HG03457 (cell line): ENCODE measurements around the gene HOXB6.

Experiments
- ATAC-seq: cut with Tn5 transposase; IDR thresholded peaks from one replicate; pipeline ENCODE4 v1.9.1; 2021; ENCODE audit warnings: moderate number of reproducible peaks; ENCODE audit not compliant: unreplicated experiment

The HOXB6 gene

DNA sequence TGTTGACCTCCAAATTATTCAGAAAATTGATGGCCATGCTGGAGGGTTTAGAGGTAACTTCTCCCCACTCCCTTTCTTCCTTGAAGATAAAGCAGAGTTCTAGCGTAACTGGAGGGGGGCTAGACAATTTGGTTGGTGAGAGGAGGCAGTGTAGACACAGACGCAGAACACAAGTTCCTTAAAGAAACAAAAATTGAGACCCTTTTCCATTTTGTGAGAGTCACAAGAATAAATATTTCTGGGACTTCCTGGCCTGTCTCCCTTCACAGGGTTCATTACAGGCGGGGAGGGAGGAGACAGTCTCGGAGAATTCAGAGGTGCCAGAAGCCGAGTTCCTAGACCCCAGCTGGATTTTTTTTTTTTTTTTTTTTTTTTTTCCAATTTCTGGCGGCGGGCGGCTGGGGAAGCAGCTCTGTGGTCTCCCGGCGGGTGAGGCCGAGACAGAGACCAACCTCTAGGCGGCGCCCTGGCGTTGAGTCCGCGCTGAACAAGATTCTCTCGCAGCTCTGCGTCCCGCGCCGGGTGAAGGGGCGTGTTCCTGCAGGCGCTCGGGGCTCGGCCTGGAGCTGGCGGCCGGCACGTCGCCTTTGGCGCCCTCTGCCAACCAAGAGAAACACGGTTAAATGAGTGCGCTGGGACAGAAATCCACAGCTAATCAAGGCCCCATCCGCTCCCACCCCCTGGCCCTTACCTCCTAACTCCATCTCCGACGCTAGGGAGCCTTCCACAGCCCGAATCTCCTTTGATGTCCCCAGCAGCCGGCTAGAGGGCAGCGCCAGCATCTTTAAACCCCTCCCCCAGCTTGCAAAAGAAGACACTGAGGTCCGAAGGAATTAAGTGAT is 31.6 kb upstream of the HOXB6 start:
- no peak for ATAC-seq

DNA sequence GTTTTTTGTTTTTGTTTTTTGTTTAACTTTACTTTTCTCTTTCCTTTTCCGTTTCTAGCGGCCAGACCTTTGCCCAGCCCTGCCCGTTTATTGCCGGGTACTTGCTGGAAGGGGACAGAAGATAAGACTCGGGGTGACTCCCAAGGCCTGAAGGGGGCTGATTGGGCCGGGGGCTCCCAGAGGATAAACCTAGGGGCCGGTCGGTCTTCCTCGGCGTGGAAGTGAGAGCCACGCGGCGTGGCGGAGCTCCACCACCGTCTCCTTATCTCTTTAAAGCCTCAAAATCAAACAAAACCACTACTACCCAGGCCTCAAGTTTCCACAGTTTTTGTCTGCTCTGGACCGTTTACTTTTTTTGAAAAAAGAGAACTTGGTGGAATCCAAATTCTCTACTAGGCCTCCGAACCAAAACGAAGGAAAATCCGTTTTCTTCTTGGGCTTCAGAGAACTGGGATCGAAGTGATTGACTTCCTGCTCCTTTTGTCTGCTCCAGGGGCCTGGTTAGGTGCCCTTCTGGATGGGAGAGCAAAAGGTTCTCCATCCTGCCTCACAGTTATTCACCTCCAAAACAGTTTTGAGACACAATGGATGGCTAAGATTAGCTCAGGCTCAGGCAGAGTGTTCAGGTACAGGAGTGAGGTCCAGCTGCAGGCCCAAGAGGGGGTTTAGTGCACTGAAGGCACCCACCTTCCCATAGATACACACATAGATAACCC is 29.9 kb upstream of the HOXB6 start:
- ATAC-seq, result no peak

- no peak for ATAC-seq
Observed at GRCh38 chr17:48633266-48633677, 28.5 kb upstream of the HOXB6 start.

- ATAC-seq, result no peak
Observed at GRCh38 chr17:48632579-48633265, 27.9 kb upstream of the HOXB6 start.

DNA sequence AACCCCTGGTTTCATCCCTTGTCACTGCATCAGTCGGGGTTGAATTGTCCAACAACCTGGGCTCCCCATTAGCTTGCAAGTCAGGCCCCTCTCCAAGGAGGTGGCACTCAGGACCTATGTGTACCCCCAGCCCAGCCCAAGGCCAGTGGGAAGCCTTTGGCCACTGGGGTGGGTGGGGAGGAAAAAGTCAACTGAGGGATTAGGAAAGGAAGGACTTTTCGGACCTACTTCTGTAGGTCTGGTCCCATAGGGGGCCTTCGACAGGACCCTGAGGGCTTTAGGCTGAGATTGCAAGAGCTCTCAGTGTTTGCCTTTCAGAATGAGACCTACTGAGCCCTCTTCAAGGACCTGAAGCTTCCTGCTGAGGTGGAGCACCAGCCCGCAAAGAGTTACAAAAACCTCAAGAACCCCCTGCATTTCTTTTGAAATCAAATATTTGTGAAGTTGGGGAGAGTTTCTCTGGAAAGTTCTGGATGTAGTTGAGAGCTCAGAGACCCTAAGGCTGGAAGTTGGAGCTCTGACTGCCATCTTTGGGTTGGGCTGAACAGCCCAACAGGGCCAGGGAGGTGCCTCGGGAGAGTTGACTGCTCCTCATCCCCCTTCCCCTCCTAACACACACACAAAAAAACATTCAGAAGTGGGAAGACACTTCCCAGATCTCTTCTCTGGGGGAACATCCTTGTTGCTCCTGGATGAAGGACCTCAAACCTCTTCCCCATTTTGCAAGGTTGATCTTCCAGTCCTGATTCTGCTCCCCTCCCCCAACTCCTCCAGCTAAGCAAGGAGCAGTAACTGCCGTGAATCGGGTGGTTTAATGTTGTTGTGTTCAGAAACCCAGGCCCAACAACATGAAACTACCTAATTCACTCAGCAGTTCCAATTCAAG is 27.1 kb upstream of the HOXB6 start:
- ATAC-seq, result no peak

- no peak for ATAC-seq
Observed at GRCh38 chr17:48630925-48631692, 26.3 kb upstream of the HOXB6 start.

DNA sequence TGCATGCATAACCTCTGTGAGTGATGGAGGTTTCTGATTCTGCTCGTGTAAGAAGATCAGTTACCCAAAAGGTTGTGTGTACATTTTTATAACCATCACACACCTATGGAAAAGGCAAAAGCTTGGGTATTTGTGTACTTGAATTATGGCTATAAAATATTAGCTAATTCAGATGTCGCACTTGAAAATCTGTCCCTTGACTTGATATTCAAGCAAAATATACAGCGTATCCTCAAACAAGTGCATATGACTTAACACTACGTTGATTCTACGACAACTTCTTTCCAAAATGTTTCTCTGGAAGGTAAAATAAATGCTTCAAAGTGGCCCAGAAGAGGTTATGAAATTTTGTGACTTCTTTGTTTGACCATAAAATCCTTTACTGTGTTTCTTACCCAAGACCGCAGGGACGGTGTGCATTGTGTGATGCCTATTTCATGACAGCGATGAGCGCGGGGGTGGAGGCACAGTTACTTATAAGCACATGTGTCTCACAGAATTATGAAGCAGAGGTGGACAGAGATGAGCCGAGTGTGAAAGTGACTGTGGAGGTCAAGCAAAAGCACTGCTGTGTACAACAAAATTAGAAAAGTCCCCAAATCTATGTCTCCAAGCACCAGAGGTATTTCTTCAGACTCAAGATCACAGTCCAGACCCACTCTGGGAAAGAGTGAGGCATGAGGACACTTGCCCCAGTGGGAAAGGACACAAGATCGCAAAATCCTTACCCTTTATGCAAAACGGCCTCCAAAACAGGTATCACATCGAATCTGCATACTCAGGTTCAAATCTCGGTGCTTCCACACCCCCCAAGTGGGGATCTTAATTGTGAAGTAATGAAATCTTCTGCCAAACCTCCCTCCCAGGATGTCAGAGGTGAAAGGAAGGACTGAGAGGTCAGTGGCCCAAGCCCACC is 25.5 kb upstream of the HOXB6 start:
- no peak for ATAC-seq

DNA sequence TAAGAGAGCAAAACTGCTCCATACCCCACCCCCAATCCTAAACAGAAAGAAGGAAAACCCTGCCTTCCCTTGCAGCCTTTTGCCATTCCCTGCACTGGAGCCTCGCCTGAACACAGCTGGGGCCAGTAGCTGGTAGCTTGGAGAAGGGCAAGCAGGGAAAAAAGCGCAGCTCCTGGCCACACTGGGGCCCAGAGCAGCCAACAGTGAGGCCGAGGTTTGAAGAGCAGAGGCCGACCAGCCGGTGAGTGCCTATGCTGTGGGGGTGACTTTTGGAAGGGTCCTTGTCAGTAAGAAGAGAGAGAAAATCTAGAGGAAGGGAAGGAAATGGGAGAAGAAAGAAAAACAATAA is 24.6 kb upstream of the HOXB6 start:
- no peak for ATAC-seq

- no peak for ATAC-seq
Observed at GRCh38 chr17:48628649-48629410, 24.0 kb upstream of the HOXB6 start.

GRCh38 chr17:48627623-48628521 is 23.1 kb upstream of the HOXB6 start:
- ATAC-seq, result no peak

- no peak for ATAC-seq
Observed at GRCh38 chr17:48627118-48627597, 22.4 kb upstream of the HOXB6 start.

DNA sequence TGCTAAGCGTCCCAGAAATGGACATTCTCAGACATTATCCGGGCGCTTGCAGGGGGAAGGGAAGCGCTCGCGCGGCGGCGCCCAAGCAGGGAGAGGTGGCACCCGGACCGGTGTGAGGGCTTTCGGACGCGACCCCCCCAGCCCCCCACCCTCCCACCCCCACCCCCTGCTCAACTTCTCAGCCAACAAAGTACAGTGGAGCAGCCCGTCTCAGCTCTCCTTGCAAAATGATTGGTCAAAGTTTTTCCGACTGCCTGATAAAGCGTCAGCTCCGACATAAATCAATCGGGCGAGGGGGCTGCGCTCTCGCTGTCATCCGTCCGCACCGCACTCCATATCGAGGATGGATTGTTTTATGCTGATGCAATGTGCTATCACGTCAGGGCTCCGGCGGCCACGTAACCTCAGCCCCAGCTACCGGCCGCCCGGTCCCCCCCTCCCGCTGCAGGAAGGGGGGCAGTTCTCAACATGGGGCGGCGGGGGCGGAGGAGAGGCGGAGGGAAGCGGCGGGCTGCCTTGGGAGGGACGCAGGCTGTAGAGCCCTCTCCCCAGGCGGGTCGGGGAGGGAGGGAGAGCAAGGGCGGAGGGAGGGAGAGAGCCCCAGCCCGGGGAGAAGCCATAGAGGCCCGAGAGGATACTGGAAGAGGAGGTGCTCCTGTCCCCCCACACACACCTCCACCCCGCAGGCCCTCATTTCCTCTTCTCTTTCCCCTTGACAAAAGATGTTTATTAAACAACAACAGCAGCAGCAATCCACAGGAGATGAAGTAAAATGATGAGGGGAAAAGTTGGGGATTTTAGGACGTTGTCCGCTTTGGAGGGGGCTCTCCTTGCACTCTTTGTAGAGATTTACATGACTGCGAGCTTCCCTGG is 21.7 kb upstream of the HOXB6 start, which contains the start of gene HOXB9:
TSS of gene HOXB9 (minus strand) at position 114 of the 873 bp plus-strand sequence. CDS start at position 25, 89 bp downstream.
- ATAC-seq, result no peak

DNA sequence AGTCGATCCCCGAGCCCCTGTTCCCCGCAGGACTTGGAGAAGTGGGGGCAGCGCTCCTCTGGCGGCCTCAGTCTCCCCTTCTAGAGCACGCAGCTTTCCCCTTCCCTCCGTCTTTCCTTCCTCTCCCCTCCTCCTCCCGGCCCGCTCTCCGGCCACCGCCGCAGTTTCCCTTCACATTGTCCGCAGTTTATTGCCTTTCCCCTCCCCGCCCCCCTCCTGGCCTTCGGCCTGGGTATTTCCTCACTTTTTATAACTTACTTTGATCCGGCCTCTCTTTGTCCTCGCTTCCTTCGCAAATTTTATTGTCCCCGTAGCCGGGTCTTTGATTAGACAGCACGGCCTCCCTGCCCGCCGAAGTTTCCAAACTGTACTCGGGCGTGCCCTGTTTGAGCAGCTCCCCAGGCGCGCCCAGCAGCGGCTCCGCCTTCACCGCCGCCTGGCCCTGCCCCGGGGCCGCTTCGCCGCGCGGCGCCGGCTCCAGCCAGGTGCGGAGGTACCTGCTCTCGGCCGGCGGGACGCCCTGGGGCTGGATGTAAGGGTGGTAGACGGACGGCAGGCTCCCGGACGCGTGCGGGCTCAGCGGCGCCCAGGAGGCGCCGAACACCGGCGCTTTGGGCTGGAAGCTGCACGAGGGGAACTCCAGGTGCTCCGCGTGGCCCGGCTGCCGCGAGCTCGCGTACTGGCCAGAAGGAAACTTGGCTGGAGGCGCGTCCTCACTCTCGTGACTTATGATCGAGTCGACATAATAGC is 20.9 kb upstream of the HOXB6 start:
- no peak for ATAC-seq

- no peak for ATAC-seq
Observed at GRCh38 chr17:48624544-48625494, 20.0 kb upstream of the HOXB6 start.
